ENCODE measurements around the gene SDR42E1. TPM values are rescaled to one million over a fixed set of nuclear protein-coding genes. Genes with fewer than 3 reads are reported as not detected.

SDR42E1 gene
- total and polyA plus RNA-seq, 7 experiments from 2014 or later: 2.2 to 12.1 (median 4.6) TPM

GRCh38 chr16:82031116-82032084 lies 20.1 kb upstream of the SDR42E1 start:
- Histone ChIP-seq H3K36me3 (ENCODE audit: control insufficient read depth in 2 of 3, insufficient read depth in 3 of 3, low read length in 3 of 3) (no peaks in the 10 kb centered on the region), H3K4me3 (ENCODE audit: low read length) (no peak overlapping the region), H3K9me3 (ENCODE audit: control insufficient read depth in 2 of 3, low read length in 3 of 3) (no peaks in the 10 kb centered on the region), H3K4me1 (ENCODE audit: control insufficient read depth in 2 of 2, insufficient read depth in 2 of 2, low read length in 2 of 2) (no peaks in the 10 kb centered on the region), H3K27ac (ENCODE audit: low read depth, low read length) (no peak overlapping the region), H3K27me3 (ENCODE audit: control insufficient read depth in 2 of 2, insufficient read depth in 2 of 2, low read length in 2 of 2) (no peaks in the 10 kb centered on the region)
- peak in 1 of 9 donors; percentile 11 for DNase-seq
- intact Hi-C loops (cut with micrococcal nuclease): loop anchor here (1.0 kb wide), 1 partner anchor 199 kb away; no protein-coding TSS in a partner anchor
- H3K27ac Mint-ChIP-seq: no peak overlapping the region
- ChIA-PET CTCF (no interaction called here), POLR2A (no interaction called here)
- no peak for ATAC-seq
- no peaks in the 10 kb centered on the region for H3K36me3 Mint-ChIP-seq
- H3K27me3 Mint-ChIP-seq: peaks cover 7 to 29% (median 20%) of the 10 kb centered on the region in 5 donors
- H3K4me1 Mint-ChIP-seq: no peaks in the 10 kb centered on the region
- H3K9me3 Mint-ChIP-seq: peaks cover 0 to 1% (median 0%) of the 10 kb centered on the region in 11 donors
- H3K4me3 Mint-ChIP-seq: no peak overlapping the region

- H3K4me3 ChIP-seq (ENCODE audit: low read length): no peak overlapping the region
- Mint-ChIP-seq H3K4me1 (no peaks in the 10 kb centered on the region), H3K36me3 (no peaks in the 10 kb centered on the region), H3K27me3 (peaks cover 18 to 36% (median 32%) of the 10 kb centered on the region in 5 donors), H3K9me3 (peaks cover 0 to 2% (median 0%) of the 10 kb centered on the region in 11 donors), H3K27ac (no peak overlapping the region), H3K4me3 (no peak overlapping the region)
- intact Hi-C loops (cut with micrococcal nuclease): no loop called here
- no peak overlapping the region for H3K27ac ChIP-seq (ENCODE audit: low read depth, low read length)
- H3K27me3 ChIP-seq (ENCODE audit: control insufficient read depth in 2 of 2, insufficient read depth in 2 of 2, low read length in 2 of 2): peaks cover 0 to 4% of the 10 kb centered on the region in 2 donors
- H3K9me3 ChIP-seq (ENCODE audit: control insufficient read depth in 2 of 3, low read length in 3 of 3): no peaks in the 10 kb centered on the region
- no peaks in the 10 kb centered on the region for H3K36me3 ChIP-seq (ENCODE audit: control insufficient read depth in 2 of 3, insufficient read depth in 3 of 3, low read length in 3 of 3)
- ChIA-PET POLR2A (no interaction called here), CTCF (no interaction called here)
- no peaks in the 10 kb centered on the region for H3K4me1 ChIP-seq (ENCODE audit: control insufficient read depth in 2 of 2, insufficient read depth in 2 of 2, low read length in 2 of 2)
- no peak for ATAC-seq
- DNase-seq: no peak
These were observed 16.4 kb upstream of the SDR42E1 start for GRCh38 chr16:82027629-82028064.

GRCh38 chr16:82024883-82025282 lies 13.6 kb upstream of the SDR42E1 start:
- Histone ChIP-seq H3K36me3 (ENCODE audit: control insufficient read depth in 2 of 3, insufficient read depth in 3 of 3, low read length in 3 of 3) (no peaks in the 10 kb centered on the region), H3K4me3 (ENCODE audit: low read length) (no peak overlapping the region), H3K4me1 (ENCODE audit: control insufficient read depth in 2 of 2, insufficient read depth in 2 of 2, low read length in 2 of 2) (no peaks in the 10 kb centered on the region), H3K27me3 (ENCODE audit: control insufficient read depth in 2 of 2, insufficient read depth in 2 of 2, low read length in 2 of 2) (peaks cover 0 to 4% of the 10 kb centered on the region in 2 donors), H3K27ac (ENCODE audit: low read depth, low read length) (no peak overlapping the region), H3K9me3 (ENCODE audit: control insufficient read depth in 2 of 3, low read length in 3 of 3) (no peaks in the 10 kb centered on the region)
- Mint-ChIP-seq H3K9me3 (peaks cover 0 to 2% (median 0%) of the 10 kb centered on the region in 11 donors), H3K4me3 (no peak overlapping the region), H3K27ac (no peak overlapping the region), H3K36me3 (no peaks in the 10 kb centered on the region), H3K4me1 (no peaks in the 10 kb centered on the region), H3K27me3 (peaks cover 18 to 39% (median 28%) of the 10 kb centered on the region in 5 donors)
- ATAC-seq (no peak), DNase-seq (no peak)
- POLR2A ChIA-PET: no interaction called here
- CTCF ChIA-PET: no interaction called here
- intact Hi-C loops (cut with micrococcal nuclease): no loop called here

DNA sequence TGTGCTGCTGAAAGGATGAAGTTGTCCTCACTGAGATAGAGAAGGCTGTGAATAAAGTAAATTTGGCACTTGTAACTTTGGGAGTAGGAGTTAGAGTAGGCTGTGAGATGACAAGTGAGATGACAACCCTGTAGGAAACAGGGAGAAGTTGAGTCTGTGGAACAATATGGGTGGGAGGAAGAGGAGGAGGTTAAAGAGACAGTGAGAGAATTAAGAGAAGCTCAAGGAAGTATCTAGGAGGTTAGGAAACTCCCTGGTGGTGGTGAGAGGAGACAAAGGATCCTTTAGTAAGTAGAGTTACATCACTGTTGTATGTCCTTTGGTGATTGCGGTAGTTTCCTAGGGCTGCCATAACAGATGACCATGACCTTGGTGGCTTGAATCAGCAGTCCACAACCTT lies 13.0 kb upstream of the SDR42E1 start:
- intact Hi-C loops (cut with micrococcal nuclease): no loop called here
- H3K9me3 Mint-ChIP-seq: peaks cover 0 to 2% (median 0%) of the 10 kb centered on the region in 11 donors
- Histone ChIP-seq H3K4me1 (ENCODE audit: control insufficient read depth in 2 of 2, insufficient read depth in 2 of 2, low read length in 2 of 2) (no peaks in the 10 kb centered on the region), H3K9me3 (ENCODE audit: control insufficient read depth in 2 of 3, low read length in 3 of 3) (no peaks in the 10 kb centered on the region), H3K27me3 (ENCODE audit: control insufficient read depth in 2 of 2, insufficient read depth in 2 of 2, low read length in 2 of 2) (peaks cover 0 to 4% of the 10 kb centered on the region in 2 donors), H3K4me3 (ENCODE audit: low read length) (no peak overlapping the region), H3K36me3 (ENCODE audit: control insufficient read depth in 2 of 3, insufficient read depth in 3 of 3, low read length in 3 of 3) (no peaks in the 10 kb centered on the region), H3K27ac (ENCODE audit: low read depth, low read length) (no peak overlapping the region)
- H3K27ac Mint-ChIP-seq: no peak overlapping the region
- ChIA-PET CTCF (no interaction called here), POLR2A (no interaction called here)
- peaks cover 22 to 43% (median 32%) of the 10 kb centered on the region in 5 donors for H3K27me3 Mint-ChIP-seq
- ATAC-seq: no peak
- no peaks in the 10 kb centered on the region for H3K4me1 Mint-ChIP-seq
- no peaks in the 10 kb centered on the region for H3K36me3 Mint-ChIP-seq
- H3K4me3 Mint-ChIP-seq: no peak overlapping the region
- no peak for DNase-seq

DNA sequence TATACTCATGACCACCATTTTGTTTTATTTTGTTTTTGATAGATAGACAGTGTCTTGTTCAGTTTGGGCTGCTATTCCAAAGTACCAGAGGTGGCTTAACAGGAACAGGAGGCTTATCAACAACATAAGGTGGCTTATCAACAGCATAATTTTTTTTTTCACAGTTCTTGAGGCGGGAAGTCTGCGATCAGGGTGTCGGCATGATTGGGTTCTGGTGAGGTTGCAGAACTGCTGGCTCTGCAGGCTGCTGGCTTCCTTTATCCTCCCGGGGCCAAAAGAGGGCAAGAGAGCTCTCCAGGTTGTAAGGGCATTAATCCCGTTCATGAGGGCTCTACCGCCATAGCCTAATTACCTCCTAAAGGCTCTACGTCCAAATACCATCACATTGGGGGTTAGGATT lies 11.9 kb upstream of the SDR42E1 start:
- no peaks in the 10 kb centered on the region for H3K4me1 ChIP-seq (ENCODE audit: control insufficient read depth in 2 of 2, insufficient read depth in 2 of 2, low read length in 2 of 2)
- H3K36me3 Mint-ChIP-seq: no peaks in the 10 kb centered on the region
- ChIA-PET CTCF (no interaction called here), POLR2A (no interaction called here)
- H3K4me3 ChIP-seq (ENCODE audit: low read length): no peak overlapping the region
- H3K27me3 ChIP-seq (ENCODE audit: control insufficient read depth in 2 of 2, insufficient read depth in 2 of 2, low read length in 2 of 2): peaks cover 0 to 4% of the 10 kb centered on the region in 2 donors
- H3K27me3 Mint-ChIP-seq: peaks cover 27 to 54% (median 43%) of the 10 kb centered on the region in 5 donors
- H3K27ac Mint-ChIP-seq: no peak overlapping the region
- ATAC-seq (no peak), DNase-seq (no peak)
- intact Hi-C loops (cut with micrococcal nuclease): no loop called here
- no peaks in the 10 kb centered on the region for H3K9me3 ChIP-seq (ENCODE audit: control insufficient read depth in 2 of 3, low read length in 3 of 3)
- no peaks in the 10 kb centered on the region for H3K36me3 ChIP-seq (ENCODE audit: control insufficient read depth in 2 of 3, insufficient read depth in 3 of 3, low read length in 3 of 3)
- H3K27ac ChIP-seq (ENCODE audit: low read depth, low read length): no peak overlapping the region
- H3K4me3 Mint-ChIP-seq: no peak overlapping the region
- no peaks in the 10 kb centered on the region for H3K4me1 Mint-ChIP-seq
- peaks cover 0 to 2% (median 0%) of the 10 kb centered on the region in 11 donors for H3K9me3 Mint-ChIP-seq

DNA sequence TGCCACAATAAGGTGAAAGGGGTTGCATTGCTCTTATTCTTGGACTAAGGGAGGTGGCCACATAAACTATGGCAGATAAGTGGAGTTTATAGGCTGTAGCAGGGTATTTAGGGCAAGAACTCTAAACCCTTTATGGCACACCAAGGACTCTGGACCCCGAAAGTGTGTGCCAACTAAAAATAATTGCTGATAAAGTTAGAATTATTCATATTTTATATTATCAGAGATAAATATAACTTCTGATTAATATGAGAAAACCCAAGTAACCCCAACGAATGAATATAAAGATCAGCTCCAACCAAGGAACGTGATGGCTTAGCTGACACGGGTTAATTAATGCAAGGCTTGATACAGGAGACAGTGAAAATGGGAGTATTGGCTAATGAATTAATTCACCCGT lies 8.8 kb upstream of the SDR42E1 start:
- no peaks in the 10 kb centered on the region for H3K4me1 Mint-ChIP-seq
- Histone ChIP-seq H3K36me3 (ENCODE audit: control insufficient read depth in 2 of 3, insufficient read depth in 3 of 3, low read length in 3 of 3) (no peaks in the 10 kb centered on the region), H3K27ac (ENCODE audit: low read depth, low read length) (no peak overlapping the region), H3K4me1 (ENCODE audit: control insufficient read depth in 2 of 2, insufficient read depth in 2 of 2, low read length in 2 of 2) (no peaks in the 10 kb centered on the region), H3K9me3 (ENCODE audit: control insufficient read depth in 2 of 3, low read length in 3 of 3) (no peaks in the 10 kb centered on the region), H3K4me3 (ENCODE audit: low read length) (no peak overlapping the region), H3K27me3 (ENCODE audit: control insufficient read depth in 2 of 2, insufficient read depth in 2 of 2, low read length in 2 of 2) (peaks cover 0 to 4% of the 10 kb centered on the region in 2 donors)
- H3K27me3 Mint-ChIP-seq: peaks cover 30 to 58% (median 52%) of the 10 kb centered on the region in 5 donors
- POLR2A ChIA-PET: no interaction called here
- H3K9me3 Mint-ChIP-seq: peaks cover 0 to 11% (median 4%) of the 10 kb centered on the region in 11 donors
- DNase-seq: no peak
- no peak overlapping the region for H3K4me3 Mint-ChIP-seq
- H3K36me3 Mint-ChIP-seq: no peaks in the 10 kb centered on the region
- no peak overlapping the region for H3K27ac Mint-ChIP-seq
- ATAC-seq: no peak
- CTCF ChIA-PET: no interaction called here
- intact Hi-C loops (cut with micrococcal nuclease): no loop called here

DNA sequence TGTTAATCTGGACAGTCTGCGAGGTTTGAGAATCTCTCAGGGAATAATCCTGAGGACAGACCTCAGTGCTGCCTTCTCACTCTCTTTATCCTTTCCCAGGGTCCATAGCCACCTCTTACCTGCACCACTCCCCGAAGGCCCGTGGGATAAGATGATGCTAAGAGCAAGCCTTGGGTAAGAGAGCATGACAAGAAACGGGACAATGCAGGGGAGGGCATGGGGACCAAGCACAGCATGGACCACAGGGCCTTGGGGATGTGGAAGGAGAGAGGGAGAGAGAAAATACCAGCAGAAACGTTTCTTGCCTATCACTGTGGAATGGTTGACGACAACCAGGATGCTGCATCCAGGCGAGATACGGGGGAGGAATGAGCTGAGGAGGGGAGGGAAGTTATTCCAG lies 8.3 kb upstream of the SDR42E1 start:
- ATAC-seq (no peak), DNase-seq (no peak)
- Histone ChIP-seq H3K9me3 (ENCODE audit: control insufficient read depth in 2 of 3, low read length in 3 of 3) (no peaks in the 10 kb centered on the region), H3K27me3 (ENCODE audit: control insufficient read depth in 2 of 2, insufficient read depth in 2 of 2, low read length in 2 of 2) (peaks cover 4% of the 10 kb centered on the region in 2 donors), H3K4me1 (ENCODE audit: control insufficient read depth in 2 of 2, insufficient read depth in 2 of 2, low read length in 2 of 2) (no peaks in the 10 kb centered on the region), H3K36me3 (ENCODE audit: control insufficient read depth in 2 of 3, insufficient read depth in 3 of 3, low read length in 3 of 3) (no peaks in the 10 kb centered on the region), H3K4me3 (ENCODE audit: low read length) (no peak overlapping the region), H3K27ac (ENCODE audit: low read depth, low read length) (no peak overlapping the region)
- Mint-ChIP-seq H3K4me1 (no peaks in the 10 kb centered on the region), H3K9me3 (peaks cover 0 to 15% (median 4%) of the 10 kb centered on the region in 11 donors), H3K4me3 (no peak overlapping the region), H3K27ac (no peak overlapping the region), H3K36me3 (no peaks in the 10 kb centered on the region), H3K27me3 (peaks cover 30 to 58% (median 50%) of the 10 kb centered on the region in 5 donors)
- intact Hi-C loops (cut with micrococcal nuclease): no loop called here
- CTCF ChIA-PET: no interaction called here
- POLR2A ChIA-PET: no interaction called here
